GM12878 (cell line): ENCODE results near the gene CCR8.

Experiments used
- CHD4 ChIP-seq: fragments of 200-600 bp; sonication (generic); IDR thresholded peaks from 2 replicates; pipeline ENCODE4 v1.6.1; 2016; ENCODE audit warnings: mild to moderate bottlenecking
- HDAC2 ChIP-seq: fragments of 200-600 bp; sonication (generic); IDR thresholded peaks from 2 replicates; pipeline ENCODE4 v1.6.1; 2017
- KLF5 ChIP-seq: fragments of 450-650 bp; IDR thresholded peaks from 2 replicates; pipeline ENCODE4 v1.6.1; 2014; ENCODE audit warnings: mild to moderate bottlenecking; ENCODE audit not compliant: partially characterized antibody
- POLR2AphosphoS5 ChIP-seq: IDR thresholded peaks from 2 replicates; pipeline ENCODE4 v1.6.1; 2011; ENCODE audit warnings: mild to moderate bottlenecking, low read length, inconsistent platforms
- RCOR1 ChIP-seq: conservative IDR thresholded peaks from 2 replicates; pipeline ENCODE4 v1.6.1; 2012; ENCODE audit warnings: low read depth, low read length, improper control_type of control experiment
- TCF12 ChIP-seq: IDR thresholded peaks from 2 replicates; pipeline ENCODE4 v1.6.1; 2011; ENCODE audit warnings: low read depth, mild to moderate bottlenecking, low read length
- ZSCAN29 ChIP-seq: fragments of 450-650 bp; IDR thresholded peaks from 2 replicates; pipeline ENCODE4 v1.6.1; 2017; ENCODE audit warnings: mild to moderate bottlenecking, moderate library complexity
- TF ChIP-seq, protein P1 (sequence below): IDR thresholded peaks from 2 replicates; pipeline ENCODE4 v1.6.1; 2012; ENCODE audit warnings: low read depth, low read length, improper control_type of control experiment
- TF ChIP-seq, protein P2 (sequence below), 3 experiments: IDR thresholded peaks in 2 of 3; conservative IDR thresholded peaks in 1 of 3; 2 replicates each; pipeline ENCODE4 v1.5.1; 2011; ENCODE audit warnings: low read depth in 3 of 3, low read length in 3 of 3, mild to moderate bottlenecking in 3 of 3, control low read depth in 2 of 3, moderate library complexity in 2 of 3, inconsistent platforms in 1 of 3, mixed read lengths in 1 of 3; ENCODE audit not compliant: control insufficient read depth in 2 of 3, insufficient read depth in 1 of 3; ENCODE audit errors: extremely low read depth in 1 of 3
- TF ChIP-seq, protein P3 (sequence below): fragments of 450-650 bp; IDR thresholded peaks from 2 replicates; pipeline ENCODE4 v1.6.1; 2017; ENCODE audit warnings: mild to moderate bottlenecking
- TF ChIP-seq, protein P4 (sequence below): fragments of 450-650 bp; IDR thresholded peaks from 2 replicates; pipeline ENCODE4 v1.6.1; 2016; ENCODE audit warnings: mild to moderate bottlenecking

DNA sequence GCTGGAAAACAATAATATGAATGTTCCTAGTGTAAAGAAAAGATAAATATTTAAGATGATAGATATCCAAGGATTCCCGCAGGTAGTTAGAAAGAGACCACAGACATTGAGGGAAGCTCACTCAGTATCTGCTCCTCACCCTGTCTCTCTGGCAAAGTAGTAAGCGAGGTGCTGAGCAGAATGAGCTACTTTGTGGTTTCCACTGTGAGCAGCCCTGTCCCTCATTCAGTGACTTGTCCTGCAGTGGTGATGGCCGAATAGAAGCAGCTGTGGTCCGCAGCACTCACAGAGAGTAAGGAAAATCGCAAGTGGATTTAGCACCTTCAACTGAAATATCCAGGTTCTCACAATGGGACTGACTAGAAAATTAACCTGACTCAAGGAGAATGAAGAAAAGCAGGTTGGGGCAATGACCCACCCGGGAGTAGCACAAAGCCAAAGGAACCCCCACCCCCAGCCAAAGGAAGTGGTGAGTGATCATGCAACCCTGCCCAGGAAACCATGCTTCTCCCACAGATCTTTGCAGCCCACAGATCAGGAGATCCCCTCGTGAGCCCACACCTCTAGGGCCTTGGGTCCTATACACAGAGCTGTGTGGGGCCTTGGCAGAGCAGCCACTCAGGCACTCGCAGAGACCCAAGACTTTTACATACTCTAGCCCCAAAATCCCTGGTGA, 31.9 kb downstream of the CCR8 start:
- TF ChIP-seq, protein P1, sequence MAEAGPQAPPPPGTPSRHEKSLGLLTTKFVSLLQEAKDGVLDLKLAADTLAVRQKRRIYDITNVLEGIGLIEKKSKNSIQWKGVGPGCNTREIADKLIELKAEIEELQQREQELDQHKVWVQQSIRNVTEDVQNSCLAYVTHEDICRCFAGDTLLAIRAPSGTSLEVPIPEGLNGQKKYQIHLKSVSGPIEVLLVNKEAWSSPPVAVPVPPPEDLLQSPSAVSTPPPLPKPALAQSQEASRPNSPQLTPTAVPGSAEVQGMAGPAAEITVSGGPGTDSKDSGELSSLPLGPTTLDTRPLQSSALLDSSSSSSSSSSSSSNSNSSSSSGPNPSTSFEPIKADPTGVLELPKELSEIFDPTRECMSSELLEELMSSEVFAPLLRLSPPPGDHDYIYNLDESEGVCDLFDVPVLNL = no peak
- TF ChIP-seq, protein P2, sequence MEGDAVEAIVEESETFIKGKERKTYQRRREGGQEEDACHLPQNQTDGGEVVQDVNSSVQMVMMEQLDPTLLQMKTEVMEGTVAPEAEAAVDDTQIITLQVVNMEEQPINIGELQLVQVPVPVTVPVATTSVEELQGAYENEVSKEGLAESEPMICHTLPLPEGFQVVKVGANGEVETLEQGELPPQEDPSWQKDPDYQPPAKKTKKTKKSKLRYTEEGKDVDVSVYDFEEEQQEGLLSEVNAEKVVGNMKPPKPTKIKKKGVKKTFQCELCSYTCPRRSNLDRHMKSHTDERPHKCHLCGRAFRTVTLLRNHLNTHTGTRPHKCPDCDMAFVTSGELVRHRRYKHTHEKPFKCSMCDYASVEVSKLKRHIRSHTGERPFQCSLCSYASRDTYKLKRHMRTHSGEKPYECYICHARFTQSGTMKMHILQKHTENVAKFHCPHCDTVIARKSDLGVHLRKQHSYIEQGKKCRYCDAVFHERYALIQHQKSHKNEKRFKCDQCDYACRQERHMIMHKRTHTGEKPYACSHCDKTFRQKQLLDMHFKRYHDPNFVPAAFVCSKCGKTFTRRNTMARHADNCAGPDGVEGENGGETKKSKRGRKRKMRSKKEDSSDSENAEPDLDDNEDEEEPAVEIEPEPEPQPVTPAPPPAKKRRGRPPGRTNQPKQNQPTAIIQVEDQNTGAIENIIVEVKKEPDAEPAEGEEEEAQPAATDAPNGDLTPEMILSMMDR (IDR thresholded peaks at IDR 0.05 in 2 of 3, conservative IDR thresholded peaks at IDR 0.05 in 1 of 3; ENCODE audit: control insufficient read depth in 2 of 3, extremely low read depth in 1 of 3, insufficient read depth in 1 of 3, low read depth in 3 of 3, low read length in 3 of 3) = no peak
- TF ChIP-seq ZSCAN29 (no peak), KLF5 (no peak), TCF12 (no peak), POLR2AphosphoS5 (0 out of 2 replicates have a peak, but pooled peaks have one; percentile 39), CHD4 (no peak), HDAC2 (no peak), RCOR1 (no peak)
- TF ChIP-seq, protein P3, sequence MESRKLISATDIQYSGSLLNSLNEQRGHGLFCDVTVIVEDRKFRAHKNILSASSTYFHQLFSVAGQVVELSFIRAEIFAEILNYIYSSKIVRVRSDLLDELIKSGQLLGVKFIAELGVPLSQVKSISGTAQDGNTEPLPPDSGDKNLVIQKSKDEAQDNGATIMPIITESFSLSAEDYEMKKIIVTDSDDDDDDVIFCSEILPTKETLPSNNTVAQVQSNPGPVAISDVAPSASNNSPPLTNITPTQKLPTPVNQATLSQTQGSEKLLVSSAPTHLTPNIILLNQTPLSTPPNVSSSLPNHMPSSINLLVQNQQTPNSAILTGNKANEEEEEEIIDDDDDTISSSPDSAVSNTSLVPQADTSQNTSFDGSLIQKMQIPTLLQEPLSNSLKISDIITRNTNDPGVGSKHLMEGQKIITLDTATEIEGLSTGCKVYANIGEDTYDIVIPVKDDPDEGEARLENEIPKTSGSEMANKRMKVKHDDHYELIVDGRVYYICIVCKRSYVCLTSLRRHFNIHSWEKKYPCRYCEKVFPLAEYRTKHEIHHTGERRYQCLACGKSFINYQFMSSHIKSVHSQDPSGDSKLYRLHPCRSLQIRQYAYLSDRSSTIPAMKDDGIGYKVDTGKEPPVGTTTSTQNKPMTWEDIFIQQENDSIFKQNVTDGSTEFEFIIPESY = no peak
- TF ChIP-seq, protein P4, sequence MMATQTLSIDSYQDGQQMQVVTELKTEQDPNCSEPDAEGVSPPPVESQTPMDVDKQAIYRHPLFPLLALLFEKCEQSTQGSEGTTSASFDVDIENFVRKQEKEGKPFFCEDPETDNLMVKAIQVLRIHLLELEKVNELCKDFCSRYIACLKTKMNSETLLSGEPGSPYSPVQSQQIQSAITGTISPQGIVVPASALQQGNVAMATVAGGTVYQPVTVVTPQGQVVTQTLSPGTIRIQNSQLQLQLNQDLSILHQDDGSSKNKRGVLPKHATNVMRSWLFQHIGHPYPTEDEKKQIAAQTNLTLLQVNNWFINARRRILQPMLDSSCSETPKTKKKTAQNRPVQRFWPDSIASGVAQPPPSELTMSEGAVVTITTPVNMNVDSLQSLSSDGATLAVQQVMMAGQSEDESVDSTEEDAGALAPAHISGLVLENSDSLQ = no peak
